HEK293T (cell line): ENCODE measurements around the gene COL27A1.

ENCODE experiments used
- CTCF ChIA-PET: fragments of 350-600 bp; formaldehyde crosslinking; extraction: SDS; loops from one replicate; lab custom pipeline; 2021; ENCODE audit warnings: antibody characterized with exemption, inconsistent platforms; lab: Yijun Ruan, JAX
- POLR2A ChIA-PET: fragments of 350-600 bp; formaldehyde crosslinking; extraction: SDS; loops from one replicate; lab custom pipeline; 2020; ENCODE audit warnings: antibody characterized with exemption, inconsistent platforms; lab: Yijun Ruan, JAX
- DNase-seq: peaks from one replicate; pipeline ENCODE4 v3.0.0; 2012; ENCODE audit warnings: mixed read lengths; ENCODE audit errors: extremely low spot score
- ARNT ChIP-seq: fragments of 450-650 bp; IDR thresholded peaks from 2 replicates; pipeline ENCODE4 v1.6.1; 2017; ENCODE audit warnings: mild to moderate bottlenecking
- BHLHE40 ChIP-seq: fragments of 450-650 bp; IDR thresholded peaks from 2 replicates; pipeline ENCODE4 v1.6.1; 2016; ENCODE audit warnings: mild to moderate bottlenecking, moderate library complexity, borderline replicate concordance
- CTBP1 ChIP-seq: fragments of 450-650 bp; IDR thresholded peaks from 2 replicates; pipeline ENCODE4 v1.6.1; 2016; ENCODE audit warnings: borderline replicate concordance
- ELF4 ChIP-seq: fragments of 450-650 bp; IDR thresholded peaks from 2 replicates; pipeline ENCODE4 v1.6.1; 2017; ENCODE audit warnings: antibody characterized with exemption
- FOXA1 ChIP-seq: fragments of 450-650 bp; IDR thresholded peaks from 2 replicates; pipeline ENCODE4 v1.6.1; 2016; ENCODE audit warnings: mild to moderate bottlenecking
- FOXK2 ChIP-seq: fragments of 450-650 bp; IDR thresholded peaks from 2 replicates; pipeline ENCODE4 v1.6.1; 2016; ENCODE audit warnings: mild to moderate bottlenecking
- FOXM1 ChIP-seq: fragments of 450-650 bp; IDR thresholded peaks from 2 replicates; pipeline ENCODE4 v1.6.1; 2017; ENCODE audit warnings: mild to moderate bottlenecking, borderline replicate concordance
- HDGF ChIP-seq: fragments of 450-650 bp; IDR thresholded peaks from 2 replicates; pipeline ENCODE4 v1.6.1; 2017; ENCODE audit warnings: antibody characterized with exemption, borderline replicate concordance
- L3MBTL2 ChIP-seq: fragments of 450-650 bp; conservative IDR thresholded peaks from 2 replicates; pipeline ENCODE4 v1.6.1; 2016; ENCODE audit warnings: mild to moderate bottlenecking
- LEF1 ChIP-seq: fragments of 450-650 bp; IDR thresholded peaks from 2 replicates; pipeline ENCODE4 v1.6.1; 2017; ENCODE audit warnings: mild to moderate bottlenecking, borderline replicate concordance
- NFRKB ChIP-seq: fragments of 450-650 bp; IDR thresholded peaks from 2 replicates; pipeline ENCODE4 v1.6.1; 2016; ENCODE audit warnings: mild to moderate bottlenecking, moderate library complexity
- PKNOX1 ChIP-seq: fragments of 450-650 bp; IDR thresholded peaks from 2 replicates; pipeline ENCODE4 v1.6.1; 2016
- SP1 ChIP-seq: fragments of 450-650 bp; IDR thresholded peaks from 2 replicates; pipeline ENCODE4 v1.6.1; 2017
- SUZ12 ChIP-seq: fragments of 450-650 bp; IDR thresholded peaks from 2 replicates; pipeline ENCODE4 v1.6.1; 2016; ENCODE audit warnings: mild to moderate bottlenecking
- TARDBP ChIP-seq: fragments of 450-650 bp; IDR thresholded peaks from 2 replicates; pipeline ENCODE4 v1.6.1; 2016
- ZNF384 ChIP-seq: fragments of 450-650 bp; IDR thresholded peaks from 2 replicates; pipeline ENCODE4 v1.6.1; 2016

Gene COL27A1

GRCh38 chr9:114221706-114222465, 66.5 kb downstream of the COL27A1 start:
- POLR2A ChIA-PET: no interaction called here
- no peak for DNase-seq
- TF ChIP-seq ELF4 (no peak), ZNF384 (no peak), LEF1 (no peak), SP1 (no peak), NFRKB (no peak), PKNOX1 (no peak), FOXM1 (no peak), FOXA1 (no peak), CTBP1 (no peak), FOXK2 (no peak), BHLHE40 (no peak), L3MBTL2 (no peak), HDGF (no peak), ARNT (no peak)
- CTCF ChIA-PET: no interaction called here

- TF ChIP-seq SP1: no peak
- no peak for TF ChIP-seq ELF4
- no peak for TF ChIP-seq SUZ12
- TF ChIP-seq PKNOX1: no peak
- no peak for TF ChIP-seq TARDBP
- TF ChIP-seq FOXM1: no peak
- no peak for TF ChIP-seq ARNT
- TF ChIP-seq ZNF384: no peak
- no peak for TF ChIP-seq FOXA1
- TF ChIP-seq L3MBTL2: no peak
- TF ChIP-seq BHLHE40: no peak
- TF ChIP-seq LEF1: no peak
- TF ChIP-seq HDGF: no peak
- no peak for TF ChIP-seq FOXK2
- no peak for DNase-seq
- POLR2A ChIA-PET: no interaction called here
- CTCF ChIA-PET: no interaction called here
These were observed 68.4 kb downstream of the COL27A1 start for GRCh38 chr9:114223564-114224246.

- POLR2A ChIA-PET: no interaction called here
- no peak for DNase-seq
- no peak for TF ChIP-seq SP1
- no peak for TF ChIP-seq FOXM1
- TF ChIP-seq ARNT: no peak
- CTCF ChIA-PET: no interaction called here
These were observed 68.9 kb downstream of the COL27A1 start for GRCh38 chr9:114224247-114224610.

GRCh38 chr9:114225561-114226212, 70.3 kb downstream of the COL27A1 start:
- TF ChIP-seq FOXA1 (no peak), SUZ12 (no peak), L3MBTL2 (no peak), CTBP1 (no peak), BHLHE40 (no peak), ARNT (no peak), PKNOX1 (no peak), NFRKB (no peak), FOXK2 (no peak)
- DNase-seq: no peak
- ChIA-PET CTCF (no interaction called here), POLR2A (interaction anchor here (0.8 kb wide), 1 partner anchor 9 kb away, joined by 3 read pairs; no protein-coding TSS in a partner anchor)

GRCh38 chr9:114226246-114227055, 71.1 kb downstream of the COL27A1 start:
- DNase-seq: no peak
- ChIA-PET CTCF (no interaction called here), POLR2A (interaction anchor here (0.8 kb wide), 1 partner anchor 10 kb away, joined by 3 read pairs; no protein-coding TSS in a partner anchor)
- no peak for TF ChIP-seq FOXA1
- no peak for TF ChIP-seq NFRKB
- no peak for TF ChIP-seq SUZ12
